ENCODE results near the gene RASSF8. TPM values are rescaled to one million over a fixed set of nuclear protein-coding genes. Genes with fewer than 3 reads are reported as not detected.

The RASSF8 gene
- total and polyA plus RNA-seq, 9 of the 15 experiments (the other 6 are each of a cell fraction or from before 2014, with no cell fraction given): 0.01 to 0.36 (median 0.12) TPM; not detected in 1

GRCh38 chr12:26042645-26043044, 84.2 kb downstream of the RASSF8 start:
- POLR2A ChIA-PET: no interaction called here
- H3K4me1 ChIP-seq (replicated peaks in 1 of 2; ENCODE audit: control insufficient read depth in 2 of 2, insufficient read depth in 2 of 2, low read length in 2 of 2): no peaks in the 10 kb centered on the region
- no TSS peak for BruUV-seq (replicated peaks)
- H3K79me2 ChIP-seq (ENCODE audit: control insufficient read depth, insufficient read depth, low read length): no peaks in the 10 kb centered on the region
- CTCF ChIA-PET (ENCODE audit: low intra/inter-chr PET ratio): no interaction called here
- FAIRE-seq (no peak), ATAC-seq (no peak), DNase-seq (ENCODE audit: extremely low read depth in 1 of 4, low spot score in 3 of 4) (no peak)
- H3K9ac ChIP-seq (ENCODE audit: insufficient read depth in 1 of 2, low read depth in 2 of 2, low read length in 2 of 2): no peak overlapping the region
- no peaks in the 10 kb centered on the region for H3K36me3 ChIP-seq (ENCODE audit: control insufficient read depth, insufficient read depth, low read length)
- WGBS (ENCODE audit: insufficient coverage, low coverage, missing lambda C conversion rate): 0% methylated on average over 2 of the region's 2 CpGs
- no peaks in the 10 kb centered on the region for H3K27me3 ChIP-seq (ENCODE audit: control insufficient read depth in 2 of 2, insufficient read depth in 2 of 2, low read length in 2 of 2)
- in situ Hi-C loops (cut with MboI) (no loop called here), intact Hi-C loops (cut with micrococcal nuclease) (no loop called here)
- TF ChIP-seq RNF2 (IDR thresholded peaks at IDR 0.05) (no peak), CEBPG (CRISPR knock-in tag; IDR thresholded peaks at IDR 0.05) (no peak), CEBPG (tag; conservative IDR thresholded peaks at IDR 0.05 in 1 of 2, IDR thresholded peaks at IDR 0.05 in 1 of 2) (no peak), SAP30 (IDR thresholded peaks at IDR 0.05; ENCODE audit: borderline replicate concordance, insufficient read depth, low read depth, low read length, poor library complexity, severe bottlenecking) (no peak), ESRRA (IDR thresholded peaks at IDR 0.05; ENCODE audit: borderline replicate concordance, low read depth) (no peak), ZNF445 (CRISPR knock-in tag; IDR thresholded peaks at IDR 0.05; ENCODE audit: low read depth) (no peak), ETS1 (conservative IDR thresholded peaks at IDR 0.05; ENCODE audit: control insufficient read depth, low read depth, low read length) (no peak), RBM15 (IDR thresholded peaks at IDR 0.05; ENCODE audit: insufficient read depth, low read length) (no peak), RBM22 (IDR thresholded peaks at IDR 0.05; ENCODE audit: low read depth, low read length, poor library complexity, severe bottlenecking) (no peak), ZNF668 (CRISPR knock-in tag; IDR thresholded peaks at IDR 0.05) (no peak), TARDBP (IDR thresholded peaks at IDR 0.05) (no peak), SNRNP70 (optimal IDR thresholded peaks at IDR 0.05; ENCODE audit: low read depth, low read length) (no peak), ZNF699 (CRISPR knock-in tag; IDR thresholded peaks at IDR 0.05; ENCODE audit: insufficient replicate concordance) (no peak), CREM (IDR thresholded peaks at IDR 0.05; ENCODE audit: low read depth) (no peak), E4F1 (CRISPR knock-in tag; IDR thresholded peaks at IDR 0.05; ENCODE audit: borderline replicate concordance) (no peak), ARID3B (CRISPR knock-in tag; IDR thresholded peaks at IDR 0.05; ENCODE audit: borderline replicate concordance) (no peak)
- no peaks in the 10 kb centered on the region for H3K9me3 ChIP-seq (replicated peaks; ENCODE audit: control insufficient read depth, insufficient read depth, low read depth, low read length)
- H2AFZ ChIP-seq (ENCODE audit: low read depth, low read length): no peak overlapping the region
- no peak overlapping the region for H3K27ac ChIP-seq (ENCODE audit: extremely low read depth, low read depth, low read length)
- H3K4me3 ChIP-seq: no peak overlapping the region
- H3K9me1 ChIP-seq (ENCODE audit: control insufficient read depth, insufficient read depth, low read length): no peaks in the 10 kb centered on the region
- no peak overlapping the region for H3K4me2 ChIP-seq (ENCODE audit: insufficient read depth, low read length)
- H4K20me1 ChIP-seq (replicated peaks; ENCODE audit: control insufficient read depth, insufficient read depth, low read length): no peaks in the 10 kb centered on the region
